Breast epithelium (tissue), 3 donors: ENCODE results near the gene SYT3.

Source experiments
- POLR2AphosphoS5 ChIP-seq, 3 donors: sonication (generic); formaldehyde crosslinking; IDR thresholded peaks; one replicate each; pipeline ENCODE4 v1.6.1; 2017; ENCODE audit warnings: antibody characterized with exemption in 3 of 3
- TF ChIP-seq, protein P1 (sequence below), 3 donors: fragments of 450-650 bp; IDR thresholded peaks; one replicate each; pipeline ENCODE4 v1.5.1; 2016 to 2017; ENCODE audit warnings: antibody characterized with exemption in 3 of 3, mild to moderate bottlenecking in 3 of 3, moderate library complexity in 3 of 3

DNA sequence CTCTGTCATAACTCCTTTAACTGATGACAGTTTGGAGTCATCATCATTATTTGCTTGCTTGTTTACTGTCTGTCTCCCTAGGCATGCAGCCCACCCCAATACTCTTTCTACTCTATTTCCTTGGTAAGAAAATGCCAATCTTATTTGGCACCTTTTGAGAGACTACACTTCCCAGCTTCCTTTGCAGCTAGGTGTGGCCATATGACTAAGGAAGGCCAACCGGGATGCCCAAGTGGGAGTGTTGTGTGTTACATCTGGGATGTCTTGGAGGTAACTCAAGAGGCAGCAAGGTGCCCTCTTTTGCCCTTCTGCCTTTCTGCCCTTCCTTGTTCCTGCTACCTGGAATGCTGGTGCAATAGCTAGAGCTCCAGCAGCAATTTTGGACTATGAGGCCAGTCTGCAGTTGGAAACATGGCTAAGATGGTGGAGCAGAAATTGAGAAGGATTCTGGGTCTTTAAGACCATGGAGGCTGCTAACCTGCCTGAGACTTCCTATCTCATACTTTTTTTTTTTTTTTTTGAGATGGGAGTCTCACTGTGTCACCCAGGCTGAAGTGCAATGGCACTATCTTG is 37.0 kb upstream of the SYT3 start:
- TF ChIP-seq, protein P1, sequence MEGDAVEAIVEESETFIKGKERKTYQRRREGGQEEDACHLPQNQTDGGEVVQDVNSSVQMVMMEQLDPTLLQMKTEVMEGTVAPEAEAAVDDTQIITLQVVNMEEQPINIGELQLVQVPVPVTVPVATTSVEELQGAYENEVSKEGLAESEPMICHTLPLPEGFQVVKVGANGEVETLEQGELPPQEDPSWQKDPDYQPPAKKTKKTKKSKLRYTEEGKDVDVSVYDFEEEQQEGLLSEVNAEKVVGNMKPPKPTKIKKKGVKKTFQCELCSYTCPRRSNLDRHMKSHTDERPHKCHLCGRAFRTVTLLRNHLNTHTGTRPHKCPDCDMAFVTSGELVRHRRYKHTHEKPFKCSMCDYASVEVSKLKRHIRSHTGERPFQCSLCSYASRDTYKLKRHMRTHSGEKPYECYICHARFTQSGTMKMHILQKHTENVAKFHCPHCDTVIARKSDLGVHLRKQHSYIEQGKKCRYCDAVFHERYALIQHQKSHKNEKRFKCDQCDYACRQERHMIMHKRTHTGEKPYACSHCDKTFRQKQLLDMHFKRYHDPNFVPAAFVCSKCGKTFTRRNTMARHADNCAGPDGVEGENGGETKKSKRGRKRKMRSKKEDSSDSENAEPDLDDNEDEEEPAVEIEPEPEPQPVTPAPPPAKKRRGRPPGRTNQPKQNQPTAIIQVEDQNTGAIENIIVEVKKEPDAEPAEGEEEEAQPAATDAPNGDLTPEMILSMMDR (IDR thresholded peaks at IDR 0.05), result no peak
- no peak for TF ChIP-seq POLR2AphosphoS5 (IDR thresholded peaks at IDR 0.05)
